Activated CD4-positive, alpha-beta T cell treated with anti-CD3 and anti-CD28 coated beads for 24 hours (primary cell): Measurements from ENCODE around the gene PHLDA3.
A peak's percentile ranks its signal among the peaks of the same experiment; 100 is the strongest.

Experiments used
- DNase-seq, 2 donors: peaks; one replicate each; pipeline ENCODE4 v3.0.0-alpha.2; 2020; ENCODE audit warnings: low read depth in 2 of 2

The PHLDA3 gene

GRCh38 chr1:201461645-201462441, 7.1 kb downstream of the PHLDA3 start:
- DNase-seq: no peak

- no peak for DNase-seq
Measured at GRCh38 chr1:201460814-201461644, 8.0 kb downstream of the PHLDA3 start.

- no peak for DNase-seq
Measured at GRCh38 chr1:201459775-201460174, 9.2 kb downstream of the PHLDA3 start.

- no peak for DNase-seq
Measured at GRCh38 chr1:201459052-201459451, 9.9 kb downstream of the PHLDA3 start.

GRCh38 chr1:201457508-201457960, 11.5 kb downstream of the PHLDA3 start:
- DNase-seq: no peak

- no peak for DNase-seq
Measured at GRCh38 chr1:201456499-201457309, 12.3 kb downstream of the PHLDA3 start.

- DNase-seq: no peak
Measured at GRCh38 chr1:201455098-201455497, 13.9 kb downstream of the PHLDA3 start.

- DNase-seq: no peak
Measured at GRCh38 chr1:201454608-201455007, 14.4 kb downstream of the PHLDA3 start.

GRCh38 chr1:201452866-201453265, 16.1 kb downstream of the PHLDA3 start:
- no peak for DNase-seq

GRCh38 chr1:201450721-201451291, 18.2 kb downstream of the PHLDA3 start:
- no peak for DNase-seq

GRCh38 chr1:201448990-201449389, 20.0 kb downstream of the PHLDA3 start:
- no peak for DNase-seq

- DNase-seq: peak; percentile 50 to 58
Measured at GRCh38 chr1:201447903-201448871, 20.8 kb downstream of the PHLDA3 start.

GRCh38 chr1:201445310-201445709, 23.7 kb downstream of the PHLDA3 start:
- no peak for DNase-seq

GRCh38 chr1:201444792-201445191, 24.2 kb downstream of the PHLDA3 start:
- no peak for DNase-seq

- DNase-seq: no peak
Measured at GRCh38 chr1:201443747-201444146, 25.2 kb downstream of the PHLDA3 start.

- no peak for DNase-seq
Measured at GRCh38 chr1:201436969-201437368, 32.0 kb downstream of the PHLDA3 start.

- DNase-seq: no peak
Measured at GRCh38 chr1:201436393-201436792, 32.6 kb downstream of the PHLDA3 start.

GRCh38 chr1:201434266-201434665, 34.7 kb downstream of the PHLDA3 start:
- DNase-seq: no peak

- no peak for DNase-seq
Measured at GRCh38 chr1:201433609-201434008, 35.4 kb downstream of the PHLDA3 start.

GRCh38 chr1:201430776-201431175, 38.2 kb downstream of the PHLDA3 start:
- DNase-seq: no peak
